ENCODE data around the gene ATP13A3.

Gene ATP13A3

GRCh38 chr3:194390835-194391234, 96.0 kb downstream of the ATP13A3 start:
- no peak for DNase-seq

GRCh38 chr3:194389269-194389668, 97.5 kb downstream of the ATP13A3 start:
- no peak for DNase-seq

- no peak for DNase-seq
These were observed 98.8 kb downstream of the ATP13A3 start for GRCh38 chr3:194387926-194388418.

GRCh38 chr3:194387276-194387675, 99.5 kb downstream of the ATP13A3 start:
- no peak for DNase-seq

GRCh38 chr3:194386648-194387047, 100.2 kb downstream of the ATP13A3 start:
- no peak for DNase-seq

- no peak for DNase-seq
These were observed 100.7 kb downstream of the ATP13A3 start for GRCh38 chr3:194386066-194386465.

GRCh38 chr3:194384569-194385001, 102.2 kb downstream of the ATP13A3 start:
- DNase-seq: no peak

GRCh38 chr3:194384156-194384555, 102.6 kb downstream of the ATP13A3 start:
- DNase-seq: no peak

- DNase-seq: no peak
These were observed 103.4 kb downstream of the ATP13A3 start for GRCh38 chr3:194383276-194383940.

GRCh38 chr3:194382892-194383223, 103.9 kb downstream of the ATP13A3 start:
- DNase-seq: no peak

- DNase-seq: no peak
These were observed 104.5 kb downstream of the ATP13A3 start for GRCh38 chr3:194382196-194382891.

GRCh38 chr3:194381460-194381875, 105.3 kb downstream of the ATP13A3 start:
- no peak for DNase-seq

- no peak for DNase-seq
These were observed 106.5 kb downstream of the ATP13A3 start for GRCh38 chr3:194380326-194380725.

GRCh38 chr3:194379651-194380050, 107.2 kb downstream of the ATP13A3 start:
- no peak for DNase-seq

GRCh38 chr3:194379231-194379630, 107.6 kb downstream of the ATP13A3 start:
- no peak for DNase-seq

GRCh38 chr3:194377708-194378107, 109.1 kb downstream of the ATP13A3 start:
- DNase-seq: no peak

GRCh38 chr3:194376241-194376560, 110.6 kb downstream of the ATP13A3 start:
- DNase-seq: no peak

GRCh38 chr3:194375473-194376240, 111.1 kb downstream of the ATP13A3 start:
- no peak for DNase-seq

GRCh38 chr3:194374935-194375334, 111.9 kb downstream of the ATP13A3 start:
- no peak for DNase-seq

GRCh38 chr3:194373899-194374298, 112.9 kb downstream of the ATP13A3 start:
- no peak for DNase-seq

GRCh38 chr3:194373028-194373427, 113.8 kb downstream of the ATP13A3 start:
- no peak for DNase-seq

- DNase-seq: no peak
These were observed 116.0 kb downstream of the ATP13A3 start for GRCh38 chr3:194370753-194371152.

GRCh38 chr3:194369522-194370279, 117.1 kb downstream of the ATP13A3 start, which contains the start of gene LRRC15:
Gene LRRC15, minus strand, starts transcription at chr3:194369743. Its CDS starts 8,700 bp downstream, at chr3:194361043.
- DNase-seq: no peak
